ENCODE measurements around the gene NABP1.

NABP1 gene

DNA sequence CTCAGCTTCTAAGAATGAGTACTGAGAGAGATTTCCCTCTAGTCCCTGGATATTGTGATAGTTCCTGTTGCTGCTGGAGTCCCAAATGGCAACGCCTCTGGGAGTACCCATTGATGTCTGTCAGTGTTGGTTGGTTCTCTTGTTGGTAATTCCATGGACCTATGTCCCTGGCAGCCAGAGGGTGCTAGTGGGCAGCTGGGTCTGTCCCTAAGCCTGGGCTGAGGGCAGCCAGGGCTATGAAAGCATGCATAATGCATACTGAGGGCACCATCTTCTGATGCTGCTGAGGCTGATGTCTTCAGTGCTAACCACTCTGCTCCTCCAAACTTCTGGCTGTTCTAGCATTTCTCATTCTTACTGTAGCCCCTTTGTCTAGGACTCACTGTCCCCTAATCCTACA is 35.9 kb downstream of the NABP1 start:
- no peak for DNase-seq

DNA sequence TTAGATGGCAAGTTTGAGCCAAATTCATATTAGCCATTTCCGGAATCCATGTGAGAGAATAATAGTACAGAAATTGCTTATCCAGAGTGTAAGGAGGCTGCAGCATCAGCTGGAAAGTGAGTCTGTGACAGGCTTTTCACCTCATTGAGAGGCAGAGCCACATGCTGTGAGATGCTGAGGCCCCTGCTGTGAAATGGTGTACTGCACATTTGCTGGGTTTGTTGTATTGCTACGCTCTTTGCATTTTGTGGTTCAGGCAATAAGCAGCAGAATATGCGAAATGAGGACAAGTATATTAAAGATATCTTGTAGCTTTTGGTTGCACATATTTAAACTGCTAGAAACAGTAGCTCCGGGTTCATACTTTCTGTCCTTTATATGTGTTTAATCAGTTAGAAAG is 37.0 kb downstream of the NABP1 start:
- DNase-seq = no peak

DNA sequence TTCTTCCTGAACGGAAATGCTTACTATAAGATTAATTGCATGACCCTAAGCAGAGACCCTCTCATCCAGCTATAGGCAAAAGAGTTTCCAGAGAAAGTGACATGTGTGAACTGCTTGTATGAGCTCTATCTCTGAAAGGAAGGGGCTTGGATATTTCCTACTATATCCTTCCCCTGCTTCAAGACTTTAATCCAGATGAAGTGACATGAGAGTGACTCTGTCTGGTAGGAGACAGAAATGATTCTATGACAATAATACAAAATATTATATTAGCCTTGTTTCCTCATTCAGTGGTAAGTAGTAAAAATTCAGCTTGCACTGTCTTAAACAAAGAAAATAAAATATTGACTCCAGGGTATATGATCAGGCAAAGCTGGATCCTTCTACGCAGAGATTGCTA is 37.5 kb downstream of the NABP1 start:
- DNase-seq = no peak

DNA sequence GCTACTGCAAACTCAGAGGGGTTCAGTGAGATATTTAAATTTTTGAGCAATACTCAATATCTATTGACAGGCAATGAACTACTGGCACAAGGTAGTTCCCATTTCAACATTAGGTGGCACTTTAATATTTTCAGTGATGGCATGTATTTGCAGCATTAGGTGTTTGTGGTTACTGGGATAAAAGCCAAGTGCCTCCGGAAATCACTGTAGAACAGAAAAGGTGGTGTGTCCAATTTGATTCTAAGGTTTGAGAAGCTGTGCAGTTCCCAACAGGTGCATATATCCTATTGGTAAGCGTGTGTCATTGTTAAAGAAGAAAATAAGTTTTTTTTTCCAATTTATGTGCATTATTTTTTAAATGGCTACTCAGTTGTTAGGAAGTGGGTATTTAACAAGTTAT is 41.3 kb downstream of the NABP1 start:
- no peak for DNase-seq

GRCh38 chr2:191719938-191720337 is 42.0 kb downstream of the NABP1 start:
- no peak for DNase-seq

DNA sequence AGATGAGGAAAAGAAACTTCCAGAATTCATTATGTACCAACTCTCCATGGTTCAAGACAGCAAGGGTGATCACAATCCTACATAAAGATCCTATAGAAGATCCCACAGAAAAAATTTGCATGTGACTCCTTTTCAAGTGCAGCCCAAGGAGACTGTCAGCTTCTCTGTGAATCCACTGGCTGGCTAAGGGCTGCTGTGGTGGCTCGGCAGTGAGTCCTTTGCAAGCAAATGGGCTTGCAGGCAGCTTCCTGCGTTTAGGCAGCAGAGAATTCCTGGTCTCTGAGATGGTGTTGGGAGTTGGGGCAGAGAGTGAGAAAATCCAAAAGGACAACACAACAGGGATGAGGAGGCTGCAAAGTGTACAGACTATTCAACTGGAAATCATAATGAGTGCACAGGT is 43.4 kb downstream of the NABP1 start:
- no peak for DNase-seq

- DNase-seq = no peak
Observed at GRCh38 chr2:191724015-191724414, 46.1 kb downstream of the NABP1 start.

DNA sequence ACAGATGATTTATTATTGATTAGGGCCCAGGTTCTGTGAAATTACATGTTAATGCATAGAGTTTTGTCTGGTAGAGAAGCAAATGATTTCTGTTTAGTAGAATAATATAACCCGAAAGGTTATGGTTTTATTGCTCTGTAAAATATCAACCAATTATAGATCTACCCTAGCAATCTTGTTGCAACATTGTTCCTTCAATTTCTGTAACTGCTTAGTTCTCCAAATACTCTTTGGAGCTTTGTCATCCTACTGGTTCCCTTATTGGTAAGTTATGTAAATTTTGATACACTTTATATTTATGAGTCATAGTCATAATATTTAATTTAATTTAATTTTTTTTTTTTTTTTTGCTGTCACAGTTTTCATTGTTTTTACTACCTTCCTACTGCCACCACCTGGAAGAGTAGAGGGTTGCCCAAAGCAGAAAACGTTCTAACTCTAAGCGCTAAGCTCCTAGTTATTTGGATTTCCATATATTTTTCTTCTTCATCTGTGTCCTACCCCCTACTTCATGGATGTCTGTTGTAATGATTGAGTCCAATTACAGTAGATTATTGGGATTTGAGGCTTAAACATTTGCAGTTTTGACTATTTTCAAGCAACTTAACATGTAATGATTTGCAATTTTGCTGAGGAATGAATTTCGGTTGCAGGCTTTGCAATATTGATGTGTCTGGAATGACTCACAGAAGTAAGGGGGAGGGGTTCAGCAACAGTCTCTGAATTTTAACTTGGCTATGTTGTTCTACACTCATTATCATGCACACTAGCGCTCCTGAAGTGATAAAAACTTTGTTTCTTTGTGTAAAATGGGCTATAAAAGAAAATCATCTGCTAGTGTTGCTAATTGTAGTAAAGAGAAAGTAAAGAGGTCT is 51.1 kb downstream of the NABP1 start:
- no peak for DNase-seq

- no peak for DNase-seq
Observed at GRCh38 chr2:191730263-191730662, 52.3 kb downstream of the NABP1 start.

Data from NCI-H748 treated with DMSO at 0.1 percent for 48 hours (cell line).